ENCODE data around the gene PLA2G6. TPM values are rescaled to one million over a fixed set of nuclear protein-coding genes. Genes with fewer than 3 reads are reported as not detected.
A peak's percentile ranks its signal among the peaks of the same experiment; 100 is the strongest.

The PLA2G6 gene
- total and polyA plus RNA-seq, 2 of the 13 experiments (the other 11 are each of a cell fraction or from before 2014, with no cell fraction given): 4.8 to 11.5 TPM

- TF ChIP-seq PAX8 (CRISPR knock-in tag; IDR thresholded peaks at IDR 0.05; ENCODE audit: borderline replicate concordance) (no peak), NCOA5 (CRISPR knock-in tag; IDR thresholded peaks at IDR 0.05) (no peak), TBX2 (CRISPR knock-in tag; IDR thresholded peaks at IDR 0.05; ENCODE audit: borderline replicate concordance) (peak; percentile 60; the same call in 1 of the 2 replicates), RNF219 (CRISPR knock-in tag; IDR thresholded peaks at IDR 0.05) (no peak), NFKB2 (CRISPR knock-in tag; IDR thresholded peaks at IDR 0.05; ENCODE audit: borderline replicate concordance) (no peak; the same call in 1 of the 2 replicates), TEF (CRISPR knock-in tag; IDR thresholded peaks at IDR 0.05) (no peak), EHMT2 (IDR thresholded peaks at IDR 0.05; ENCODE audit: borderline replicate concordance, low read depth, low read length) (no peak), ZNF720 (CRISPR knock-in tag; IDR thresholded peaks at IDR 0.05) (no peak), THYN1 (CRISPR knock-in tag; IDR thresholded peaks at IDR 0.05; ENCODE audit: borderline replicate concordance, low read depth) (no peak), NR1H2 (CRISPR knock-in tag; IDR thresholded peaks at IDR 0.05; ENCODE audit: borderline replicate concordance, low read depth) (no peak), EZH2 (conservative IDR thresholded peaks at IDR 0.05; ENCODE audit: low read depth, low read length) (no peak), HNF4G (IDR thresholded peaks at IDR 0.05; ENCODE audit: borderline replicate concordance, low read depth, low read length) (no peak), HNF4G (CRISPR knock-in tag; IDR thresholded peaks at IDR 0.05; ENCODE audit: borderline replicate concordance, low read depth) (no peak), ZXDC (CRISPR knock-in tag; IDR thresholded peaks at IDR 0.05) (no peak), POLR2G (IDR thresholded peaks at IDR 0.05; ENCODE audit: low read depth, low read length) (peak; percentile 66), BHLHE40 (IDR thresholded peaks at IDR 0.05; ENCODE audit: low read length) (no peak), IRF9 (CRISPR knock-in tag; IDR thresholded peaks at IDR 0.05; ENCODE audit: borderline replicate concordance) (no peak), ZBTB7A (CRISPR knock-in tag; IDR thresholded peaks at IDR 0.05) (no peak), ZNF800 (CRISPR knock-in tag; IDR thresholded peaks at IDR 0.05) (no peak)
- TF ChIP-seq, protein P1, sequence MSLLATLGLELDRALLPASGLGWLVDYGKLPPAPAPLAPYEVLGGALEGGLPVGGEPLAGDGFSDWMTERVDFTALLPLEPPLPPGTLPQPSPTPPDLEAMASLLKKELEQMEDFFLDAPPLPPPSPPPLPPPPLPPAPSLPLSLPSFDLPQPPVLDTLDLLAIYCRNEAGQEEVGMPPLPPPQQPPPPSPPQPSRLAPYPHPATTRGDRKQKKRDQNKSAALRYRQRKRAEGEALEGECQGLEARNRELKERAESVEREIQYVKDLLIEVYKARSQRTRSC (CRISPR knock-in tag; IDR thresholded peaks at IDR 0.05; ENCODE audit: low read depth): no peak
Measured at GRCh38 chr22:38181453-38182200, at the start of gene PLA2G6 (continued).
